Adrenal gland (tissue), 12 donors: ENCODE results near the gene ZBTB5. TPM values are rescaled to one million over a fixed set of nuclear protein-coding genes. Genes with fewer than 3 reads are reported as not detected.
"Not testable (repeated sequence)": the region's sequence is repeated elsewhere in the genome, so short reads cannot be mapped to it uniquely, and the experiment has no call there.

Experiments used
- DNase-seq, 7 donors: peaks; one replicate each; pipeline ENCODE4 v3.0.0-alpha.2; 2019 to 2020
- H3K27ac ChIP-seq, 5 donors: fragments of 200-600 bp; sonication (generic) in 4 of 5; 1 replicate in 3 of 5; 2 replicates in 2 of 5; pipeline versions ENCODE4 v1.5.1 to v1.8.0; 2016 to 2020; ENCODE audit warnings: mild to moderate bottlenecking in 1 of 5
- H3K27me3 ChIP-seq: fragments of 200-600 bp; 2 replicates; pipeline ENCODE4 v1.8.0; 2021
- H3K36me3 ChIP-seq, 2 donors: fragments of 200-600 bp; replicated peaks in 1 of 2; 1 replicate in 1 of 2; 2 replicates in 1 of 2; pipeline versions ENCODE4 v1.5.1 to v1.8.0; 2018 to 2022
- H3K4me1 ChIP-seq, 2 donors: fragments of 200-600 bp; replicated peaks in 1 of 2; 1 replicate in 1 of 2; 2 replicates in 1 of 2; pipeline versions ENCODE4 v1.5.1 to v1.8.0; 2018 to 2021
- H3K4me3 ChIP-seq, 4 donors: fragments of 200-600 bp; sonication (generic) in 3 of 4; one replicate each; pipeline ENCODE4 v1.5.1; 2016 to 2018
- H3K9me3 ChIP-seq, 3 donors: fragments of 200-600 bp; sonication (generic) in 1 of 3; replicated peaks in 1 of 3; 1 replicate in 2 of 3; 2 replicates in 1 of 3; pipeline versions ENCODE4 v1.5.1 to v1.8.0; 2016 to 2021
- POLR2A ChIP-seq, 2 donors: fragments of 450-650 bp; IDR thresholded peaks; one replicate each; pipeline ENCODE4 v1.6.1; 2017; ENCODE audit warnings: antibody characterized with exemption in 2 of 2, mild to moderate bottlenecking in 2 of 2, moderate library complexity in 1 of 2
- WGBS, 4 donors: extraction: QIAGEN DNeasy Blood & Tissue Kit in 2 of 4; methylation state at CpG; one replicate each; pipeline versions ENCODE4 v1.1.5 to v1.1.7; 2013 to 2017; 5-methylcytosine and 5-hydroxymethylcytosine counted together
- intact Hi-C, 2 donors: fragments of 100-400 bp; cut with DNase I; formaldehyde crosslinking; loops; one replicate each; pipeline versions ENCODE4 v1.14.1 to v1.15.0; 2022 to 2023
- polyA plus RNA-seq, 3 donors: library from polyadenylated mRNA; stranded (reverse); fragments of 200-250 nt in 2 of 3; fragments of 350-450 nt in 1 of 3; fragmentation: Illumina TruSeq in 1 of 3; extraction: RNeasy Lipid Tissue Mini Kit (QIAGEN cat#74804) in 1 of 3; gene quantifications; one replicate each; pipeline ENCODE4 v1.2.3, GENCODE V29; 2013 to 2014
- total RNA-seq, 9 donors: library from RNA; depleted of rRNA in 4 of 9; stranded (reverse); fragments of >200 nt in 4 of 9; fragments of 120-200 nt in 1 of 9; fragmentation: NEBNext Ultra II Directional in 1 of 9; extraction: Animal tissue kit (Norgen Biotek cat#: 25700) in 1 of 9; gene quantifications; one replicate each; pipeline versions ENCODE4 v1.1.0 to v1.2.4, GENCODE V29; 2013 to 2023
- TF ChIP-seq, protein P1 (sequence below), 6 experiments: fragments of 450-650 bp in 4 of 6; fragments of 200-600 bp in 2 of 6; sonication (generic) in 1 of 6; IDR thresholded peaks; 1 replicate in 5 of 6; 2 replicates in 1 of 6; pipeline versions ENCODE4 v1.5.1 to v1.8.0; 2016 to 2021; ENCODE audit warnings: antibody characterized with exemption in 6 of 6, mild to moderate bottlenecking in 2 of 6, moderate library complexity in 1 of 6
- donor health status: healthy with polysubstance abuse.
- donor health status: Bipolar disorder and iron deficiency.
- donor health status: DM: yes; HTN: yes; CAD: no.
- donor health status: DM: no; HTN: no; CAD: no.
- donor health status: DM: no; HTN: no; CAD: no.
- donor health status: DM: yes; HTN: yes; CAD: no.

The ZBTB5 gene
- total and polyA plus RNA-seq, 12 donors = 2.3 to 19.6 (median 10.6) TPM

DNA sequence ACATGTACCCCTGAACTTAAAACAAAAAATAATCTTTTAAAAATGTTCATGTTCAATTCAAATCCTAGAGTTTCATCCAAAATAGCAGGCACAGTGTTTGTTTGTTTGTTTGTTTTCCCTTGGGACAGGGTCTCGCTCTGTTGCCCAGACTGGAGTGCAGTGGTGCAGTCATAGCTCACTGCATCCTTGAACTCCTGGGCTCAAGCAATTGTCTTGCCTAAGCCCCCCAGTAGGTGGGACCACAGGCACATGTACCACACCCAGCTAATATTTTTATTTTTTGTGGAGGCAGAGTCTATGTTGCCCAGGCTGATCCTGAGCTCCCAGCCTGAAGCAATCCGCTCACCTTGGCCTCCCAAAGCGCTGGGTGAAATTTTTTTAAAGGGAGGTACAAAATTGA is 15.5 kb upstream of the ZBTB5 start:
- H3K27ac ChIP-seq = no peak overlapping the region
- intact Hi-C loops = loop anchor here (10.0 kb wide), 4 partner anchors 94 to 424 kb away; partner anchors contain the start of genes DCAF10 (in 1 of the 2), FBXO10 (in 1 of the 2) and SLC25A51 (in 1 of the 2)
- 82 to 89% (median 87%) methylated on average over 3 of the region's 3 CpGs for WGBS, 4 donors

DNA sequence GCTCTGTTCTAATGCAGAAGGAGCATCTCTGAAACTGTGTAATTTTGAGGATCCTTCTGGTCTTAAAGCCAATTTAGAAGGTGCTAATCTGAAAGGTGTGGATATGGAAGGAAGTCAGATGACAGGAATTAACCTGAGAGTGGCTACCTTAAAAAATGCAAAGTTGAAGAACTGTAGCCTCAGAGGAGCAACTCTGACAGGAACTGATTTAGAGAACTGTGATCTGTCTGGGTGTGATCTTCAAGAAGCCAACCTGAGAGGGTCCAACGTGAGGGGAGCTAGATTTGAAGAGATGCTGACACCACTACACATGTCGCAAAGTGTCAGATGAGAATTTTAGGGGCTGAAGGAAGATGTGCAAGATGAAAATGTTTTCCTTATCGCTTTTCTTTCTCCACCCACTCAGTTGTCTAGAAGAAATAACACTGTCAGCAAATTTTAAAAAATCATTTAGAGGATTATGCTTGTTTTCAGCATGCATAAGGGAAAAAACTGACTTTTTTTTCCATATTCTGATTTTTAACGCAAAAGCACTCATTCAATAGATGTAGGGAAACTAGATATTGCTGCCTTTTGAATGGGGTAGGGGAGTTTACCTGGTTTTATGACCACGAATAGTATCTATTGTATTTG is 12.9 kb upstream of the ZBTB5 start:
- not testable (repeated sequence) for H3K36me3 ChIP-seq, H3K4me1 ChIP-seq, H3K4me3 ChIP-seq, H3K9me3 ChIP-seq, DNase-seq, H3K27ac ChIP-seq, H3K27me3 ChIP-seq
- WGBS, 4 donors = 51 to 59% (median 53%) methylated on average over 5 of the region's 5 CpGs
- intact Hi-C loops = loop anchor here in 1 of 2 donors (10.0 kb wide), 1 partner anchor 57 kb away; no protein-coding TSS in a partner anchor

More for the DNA sequence above, 15.5 kb upstream of the ZBTB5 start:
- H3K27me3 ChIP-seq = no peaks in the 10 kb centered on the region
- no peak overlapping the region for H3K4me3 ChIP-seq
- no peak for DNase-seq
- H3K9me3 ChIP-seq = no peaks in the 10 kb centered on the region
- H3K4me1 ChIP-seq = no peaks in the 10 kb centered on the region
- TF ChIP-seq POLR2A (IDR thresholded peaks at IDR 0.05) = no peak
- TF ChIP-seq, protein P1, sequence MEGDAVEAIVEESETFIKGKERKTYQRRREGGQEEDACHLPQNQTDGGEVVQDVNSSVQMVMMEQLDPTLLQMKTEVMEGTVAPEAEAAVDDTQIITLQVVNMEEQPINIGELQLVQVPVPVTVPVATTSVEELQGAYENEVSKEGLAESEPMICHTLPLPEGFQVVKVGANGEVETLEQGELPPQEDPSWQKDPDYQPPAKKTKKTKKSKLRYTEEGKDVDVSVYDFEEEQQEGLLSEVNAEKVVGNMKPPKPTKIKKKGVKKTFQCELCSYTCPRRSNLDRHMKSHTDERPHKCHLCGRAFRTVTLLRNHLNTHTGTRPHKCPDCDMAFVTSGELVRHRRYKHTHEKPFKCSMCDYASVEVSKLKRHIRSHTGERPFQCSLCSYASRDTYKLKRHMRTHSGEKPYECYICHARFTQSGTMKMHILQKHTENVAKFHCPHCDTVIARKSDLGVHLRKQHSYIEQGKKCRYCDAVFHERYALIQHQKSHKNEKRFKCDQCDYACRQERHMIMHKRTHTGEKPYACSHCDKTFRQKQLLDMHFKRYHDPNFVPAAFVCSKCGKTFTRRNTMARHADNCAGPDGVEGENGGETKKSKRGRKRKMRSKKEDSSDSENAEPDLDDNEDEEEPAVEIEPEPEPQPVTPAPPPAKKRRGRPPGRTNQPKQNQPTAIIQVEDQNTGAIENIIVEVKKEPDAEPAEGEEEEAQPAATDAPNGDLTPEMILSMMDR (IDR thresholded peaks at IDR 0.05) = no peak
- H3K36me3 ChIP-seq = no peaks in the 10 kb centered on the region

DNA sequence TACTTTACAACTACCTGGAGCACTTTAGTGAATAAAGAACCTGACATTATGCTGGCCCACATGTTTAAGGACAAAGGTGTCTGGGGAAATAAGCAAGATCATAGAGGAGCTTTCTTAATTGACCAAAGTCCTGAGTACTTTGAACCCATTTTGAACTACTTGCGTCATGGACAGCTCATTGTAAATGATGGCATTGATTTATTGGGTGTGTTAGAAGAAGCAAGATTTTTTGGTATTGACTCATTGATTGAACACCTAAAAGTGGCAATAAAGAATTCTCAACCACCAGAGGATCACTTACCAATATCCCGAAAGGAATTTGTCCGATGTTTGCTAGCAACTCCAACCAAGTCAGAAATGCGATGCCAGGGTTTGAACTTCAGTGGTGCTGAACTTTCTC is 12.2 kb upstream of the ZBTB5 start:
- not testable (repeated sequence) for H3K4me3 ChIP-seq, H3K27ac ChIP-seq, H3K4me1 ChIP-seq, H3K36me3 ChIP-seq, H3K9me3 ChIP-seq, H3K27me3 ChIP-seq, DNase-seq
- intact Hi-C loops = loop anchor here in 1 of 2 donors (10.0 kb wide), 1 partner anchor 57 kb away; no protein-coding TSS in a partner anchor
- 81 to 88% (median 87%) methylated on average over 4 of the region's 4 CpGs for WGBS, 4 donors

DNA sequence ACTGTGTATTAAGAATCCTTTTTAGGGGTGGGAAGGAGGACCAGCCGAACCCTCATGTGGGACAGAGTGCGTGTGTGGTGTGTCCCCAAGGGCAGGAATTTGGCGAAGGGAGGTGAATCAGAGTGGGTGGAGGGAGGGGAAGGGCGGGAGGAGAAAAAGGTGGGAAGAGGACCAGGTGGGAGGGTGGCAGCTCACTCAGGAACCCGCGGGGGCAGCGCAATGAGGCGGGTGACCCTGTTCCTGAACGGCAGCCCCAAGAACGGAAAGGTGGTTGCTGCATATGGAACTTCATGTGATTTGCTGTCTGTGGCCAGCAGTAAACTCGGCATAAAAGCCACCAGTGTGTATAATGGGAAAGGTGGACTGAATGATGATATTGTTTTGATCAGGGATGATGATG is 11.7 kb upstream of the ZBTB5 start:
- no peaks in the 10 kb centered on the region for H3K9me3 ChIP-seq
- H3K27ac ChIP-seq = no peak overlapping the region
- intact Hi-C loops = loop anchor here in 1 of 2 donors (10.0 kb wide), 1 partner anchor 58 kb away; no protein-coding TSS in a partner anchor
- DNase-seq = no peak
- TF ChIP-seq POLR2A (IDR thresholded peaks at IDR 0.05) = no peak
- TF ChIP-seq, protein P1 (IDR thresholded peaks at IDR 0.05) = no peak
- 70 to 77% (median 72%) methylated on average over 11 of the region's 11 CpGs for WGBS, 4 donors
- H3K27me3 ChIP-seq = no peaks in the 10 kb centered on the region
- no peaks in the 10 kb centered on the region for H3K36me3 ChIP-seq
- peaks cover 0 to 8% of the 10 kb centered on the region in 2 donors for H3K4me1 ChIP-seq
- H3K4me3 ChIP-seq = no peak overlapping the region

DNA sequence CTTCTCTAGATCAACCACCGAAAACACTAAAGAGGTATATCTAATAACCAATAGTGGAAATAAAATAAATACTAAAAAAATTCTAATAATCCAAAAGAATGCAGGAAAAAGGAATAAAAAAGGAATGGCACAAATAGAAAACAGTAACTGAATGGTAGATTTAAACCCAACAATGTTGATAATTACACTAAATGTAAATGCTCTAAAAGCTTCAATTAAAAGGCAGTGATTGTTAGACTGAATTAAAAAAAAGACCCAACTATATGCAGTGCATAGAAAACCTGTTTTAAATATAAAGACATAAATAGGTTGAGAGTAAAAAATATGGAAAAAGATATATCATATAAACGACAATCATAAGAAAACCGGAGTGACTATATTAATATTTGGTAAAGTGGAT is 9.2 kb upstream of the ZBTB5 start:
- no peak overlapping the region for H3K27ac ChIP-seq
- WGBS, 4 donors = 82 to 92% (median 87%) methylated on average over 3 of the region's 3 CpGs
- no peak for DNase-seq
- no peaks in the 10 kb centered on the region for H3K9me3 ChIP-seq
- no peaks in the 10 kb centered on the region for H3K36me3 ChIP-seq
- intact Hi-C loops = loop anchor here in 1 of 2 donors (10.0 kb wide), 1 partner anchor 60 kb away; no protein-coding TSS in a partner anchor
- TF ChIP-seq POLR2A (IDR thresholded peaks at IDR 0.05) = no peak
- TF ChIP-seq, protein P1 (IDR thresholded peaks at IDR 0.05) = no peak
- no peaks in the 10 kb centered on the region for H3K27me3 ChIP-seq
- peaks cover 0 to 14% of the 10 kb centered on the region in 2 donors for H3K4me1 ChIP-seq
- no peak overlapping the region for H3K4me3 ChIP-seq

DNA sequence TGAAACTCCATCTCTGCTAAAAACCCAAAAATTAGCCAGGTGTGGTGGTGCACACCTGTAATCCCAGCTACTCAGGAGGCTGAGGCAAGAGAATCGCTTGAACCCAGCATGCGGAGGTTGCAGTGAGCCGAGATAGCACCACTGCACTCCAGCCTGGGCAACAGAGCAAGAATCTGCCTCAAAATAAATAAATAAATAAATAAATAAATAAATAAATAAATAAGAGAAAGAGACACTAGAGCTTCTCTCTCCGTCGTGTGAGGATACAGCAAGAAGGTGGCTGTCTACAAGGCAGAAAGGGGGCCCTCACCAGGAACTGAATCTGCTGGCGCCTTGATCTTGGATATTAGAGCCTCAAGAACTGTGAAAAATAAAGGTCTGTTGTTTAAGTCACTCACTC is 8.7 kb upstream of the ZBTB5 start:
- H3K27ac ChIP-seq, H3K27me3 ChIP-seq, H3K9me3 ChIP-seq, DNase-seq, H3K36me3 ChIP-seq, H3K4me3 ChIP-seq: not testable (repeated sequence)
- intact Hi-C loops = loop anchor here in 1 of 2 donors (10.0 kb wide), 1 partner anchor 61 kb away; no protein-coding TSS in a partner anchor
- 59 to 64% (median 61%) methylated on average over 6 of the region's 6 CpGs for WGBS, 4 donors
- H3K4me1 ChIP-seq = peaks cover 0 to 14% of the 10 kb centered on the region in 2 donors
